ENCODE results near the gene SP2. TPM values are rescaled to one million over a fixed set of nuclear protein-coding genes. Genes with fewer than 3 reads are reported as not detected.

Gene SP2
- total RNA-seq, 1 donor from 2014 or later: 3.1 TPM

DNA sequence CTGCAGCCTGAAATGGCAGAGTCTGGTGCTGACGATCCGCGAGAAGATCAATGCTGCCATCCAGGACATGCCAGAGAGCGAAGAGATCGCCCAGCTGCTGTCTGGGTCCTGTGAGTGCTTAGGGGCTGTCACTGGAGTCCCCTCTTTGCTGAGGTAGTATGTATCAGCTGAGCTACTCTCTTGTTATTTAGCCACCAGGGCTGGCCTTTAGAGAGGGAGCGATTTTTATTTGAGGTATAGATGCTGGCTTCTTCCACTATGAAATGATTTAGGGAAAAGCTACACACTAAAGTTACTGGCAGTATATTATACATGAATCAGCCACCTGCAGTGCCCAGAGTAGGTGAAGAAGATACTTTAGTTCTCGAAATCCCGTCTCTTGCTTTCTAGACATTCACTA is 77.5 kb downstream of the SP2 start:
- no peak for DNase-seq (ENCODE audit: low read depth)

DNA sequence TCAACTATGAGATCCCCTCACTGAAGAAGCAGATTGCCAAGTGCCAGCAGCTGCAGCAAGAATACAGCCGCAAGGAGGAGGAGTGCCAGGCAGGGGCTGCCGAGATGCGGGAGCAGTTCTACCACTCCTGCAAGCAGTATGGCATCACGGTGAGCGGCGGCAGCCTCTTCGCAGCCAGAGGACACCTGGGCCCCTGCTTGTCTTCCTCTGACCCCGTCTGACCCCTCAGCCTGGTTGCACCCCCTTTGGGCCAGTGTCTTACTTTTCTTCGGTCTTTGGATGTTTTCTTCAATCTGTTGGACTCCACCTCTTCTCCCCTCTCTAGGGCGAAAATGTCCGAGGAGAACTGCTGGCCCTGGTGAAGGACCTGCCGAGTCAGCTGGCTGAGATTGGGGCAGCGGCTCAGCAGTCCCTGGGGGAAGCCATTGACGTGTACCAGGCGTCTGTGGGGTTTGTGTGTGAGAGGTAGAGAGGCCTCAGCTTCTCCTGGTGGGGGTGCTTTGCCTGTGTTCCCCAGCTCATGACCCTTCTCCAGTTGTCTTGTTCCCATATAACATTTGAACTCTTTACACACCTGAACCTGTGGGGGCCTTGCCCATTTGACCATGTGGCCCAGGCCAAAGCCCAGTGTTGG is 79.3 kb downstream of the SP2 start:
- DNase-seq (ENCODE audit: low read depth): no peak

DNA sequence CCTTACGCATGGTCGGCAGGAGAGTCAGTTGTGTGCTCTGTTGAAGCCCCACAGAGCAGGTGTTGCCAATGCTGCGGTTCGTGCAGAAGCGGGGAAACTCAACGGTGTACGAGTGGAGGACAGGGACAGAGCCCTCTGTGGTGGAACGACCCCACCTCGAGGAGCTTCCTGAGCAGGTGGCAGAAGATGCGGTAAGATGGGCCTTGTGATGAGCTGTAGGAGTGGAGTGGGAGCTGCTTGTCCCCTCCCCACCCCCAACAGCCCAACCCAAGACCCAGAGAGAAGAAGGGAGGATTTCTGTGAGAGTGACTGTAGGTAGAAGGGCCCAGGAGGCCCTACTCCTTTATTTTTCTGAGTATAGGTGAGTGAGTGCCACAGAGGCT is 79.8 kb downstream of the SP2 start:
- no peak for DNase-seq (ENCODE audit: low read depth)

DNA sequence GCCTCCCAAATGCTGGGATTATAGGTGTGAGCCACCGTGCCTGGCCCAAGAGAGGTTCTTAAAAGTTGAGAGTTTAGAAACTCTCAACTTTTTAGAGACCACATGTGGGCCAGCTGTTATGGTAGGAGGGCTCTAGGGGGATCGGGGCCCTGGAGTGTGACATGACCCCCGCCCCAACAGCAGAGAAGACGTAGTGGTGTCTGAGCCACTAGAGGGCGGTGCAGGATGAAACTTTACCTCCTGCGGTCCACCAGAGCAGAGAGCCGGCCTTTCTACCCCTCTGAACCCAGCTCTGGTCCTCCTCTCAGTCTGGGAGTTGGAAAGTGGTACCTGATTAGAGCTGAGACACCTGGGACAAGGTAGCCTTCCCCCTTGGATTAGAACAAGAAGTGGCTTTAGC is 82.3 kb downstream of the SP2 start:
- DNase-seq (ENCODE audit: low read depth): no peak

Other genes starting within 250 kb of the SP2 start
- gene KPNB1, start 246.3 kb upstream of the SP2 start, total RNA-seq: 421 and 446 TPM in 2 replicates
- gene TBKBP1, start 202.1 kb upstream of the SP2 start, total RNA-seq: 4.3 and 10.7 TPM in 2 replicates
- gene TBX21, start 163.0 kb upstream of the SP2 start, total RNA-seq: not detected in 2 replicates
- gene OSBPL7, start 74.4 kb upstream of the SP2 start, total RNA-seq: 6.6 and 11.3 TPM in 2 replicates
- 21.0 and 25.4 TPM in 2 replicates for gene MRPL10, start 64.7 kb upstream of the SP2 start, total RNA-seq
- 0.45 TPM in 1 of 2 replicates, not detected in the other for gene LRRC46, start 64.6 kb upstream of the SP2 start, total RNA-seq
- 21.3 and 50.4 TPM in 2 replicates for gene SCRN2, start 55.0 kb upstream of the SP2 start, total RNA-seq
- 0.87 and 1.2 TPM in 2 replicates for gene SP6, start 45.1 kb upstream of the SP2 start, total RNA-seq
- 76.7 and 77.6 TPM in 2 replicates for gene PNPO, start 45.3 kb downstream of the SP2 start, total RNA-seq
- 0.85 and 6.9 TPM in 2 replicates for gene PRR15L, start 61.6 kb downstream of the SP2 start, total RNA-seq
- gene CDK5RAP3, start 74.9 kb downstream of the SP2 start, total RNA-seq: 50.7 and 66.2 TPM in 2 replicates
- 6.8 and 8.0 TPM in 2 replicates for gene COPZ2, start 141.6 kb downstream of the SP2 start, total RNA-seq
- gene NFE2L1, start 152.1 kb downstream of the SP2 start, total RNA-seq: 75.0 and 267 TPM in 2 replicates
- 68.9 and 88.3 TPM in 2 replicates for gene CBX1, start 205.2 kb downstream of the SP2 start, total RNA-seq
- gene SNX11, start 211.5 kb downstream of the SP2 start, total RNA-seq: 16.1 and 25.0 TPM in 2 replicates

Data from renal cortical epithelial cell (primary cell).